SU-DHL-6 (cell line): ENCODE results near the gene LSM2.

Experiments used
- H2AFZ ChIP-seq: fragments of 200-600 bp; sonication (generic); 2 replicates; pipeline ENCODE4 v1.6.1; 2014; ENCODE audit warnings: low read depth, mild to moderate bottlenecking, moderate library complexity, mixed read lengths, antibody characterized with exemption, low read length; ENCODE audit not compliant: severe bottlenecking
- H3F3A ChIP-seq: fragments of 200-600 bp; shearing (Covaris generic); 2 replicates; pipeline ENCODE4 v1.6.0; 2016; ENCODE audit warnings: antibody characterized with exemption, mild to moderate bottlenecking; ENCODE audit not compliant: insufficient read depth
- H3K27ac ChIP-seq: fragments of 200-600 bp; sonication (generic); 2 replicates; pipeline ENCODE4 v1.5.1; 2016; ENCODE audit warnings: low read depth, mild to moderate bottlenecking, low read length, moderate library complexity, mixed read lengths
- H3K27me3 ChIP-seq: fragments of 200-600 bp; sonication (generic), shearing (Covaris generic); 2 replicates; pipeline ENCODE4 v1.6.0; 2014; ENCODE audit warnings: mild to moderate bottlenecking, low read length
- H3K36me3 ChIP-seq: fragments of 200-600 bp; sonication (generic); 2 replicates; pipeline ENCODE4 v1.6.1; 2014; ENCODE audit warnings: mild to moderate bottlenecking, low read length, mixed read lengths
- H3K4me2 ChIP-seq: fragments of 300-600, 200-600 bp; shearing (Covaris generic), sonication (generic); 2 replicates; pipeline ENCODE4 v1.6.0; 2014; ENCODE audit warnings: low read length, low read depth, mild to moderate bottlenecking; ENCODE audit not compliant: poor library complexity, severe bottlenecking
- H3K4me3 ChIP-seq: fragments of 200-600 bp; sonication (generic); 2 replicates; pipeline ENCODE4 v1.5.1; 2014; ENCODE audit warnings: antibody characterized with exemption, low read length, mild to moderate bottlenecking, mixed read lengths; ENCODE audit not compliant: insufficient read depth, poor library complexity, severe bottlenecking
- H3K79me2 ChIP-seq: fragments of 200-600 bp; sonication (generic); 2 replicates; pipeline ENCODE4 v1.6.1; 2014; ENCODE audit warnings: mild to moderate bottlenecking, low read length, moderate library complexity; ENCODE audit not compliant: insufficient read depth
- H3K9ac ChIP-seq: fragments of 200-600 bp; sonication (generic); 2 replicates; pipeline ENCODE4 v1.7.0; 2014; ENCODE audit warnings: mild to moderate bottlenecking, low read length
- H3K9me2 ChIP-seq: fragments of 200-600 bp; sonication (generic); replicated peaks from 2 replicates; pipeline ENCODE4 v1.6.1; 2014; ENCODE audit warnings: low read length; ENCODE audit not compliant: insufficient read depth
- H3K9me3 ChIP-seq: fragments of 200-600 bp; sonication (generic); 2 replicates; pipeline ENCODE4 v1.6.1; 2014; ENCODE audit warnings: low read length, mixed read lengths; ENCODE audit not compliant: insufficient read depth
- H4K20me1 ChIP-seq: fragments of 200-600 bp; sonication (generic); 2 replicates; pipeline ENCODE4 v1.6.1; 2014; ENCODE audit warnings: low read depth, mild to moderate bottlenecking, antibody characterized with exemption, low read length, moderate library complexity, mixed read lengths
- CTCF ChIP-seq: fragments of 200-600 bp; sonication (generic); IDR thresholded peaks from one replicate; pipeline ENCODE4 v1.5.1; 2017; ENCODE audit warnings: antibody characterized with exemption, mild to moderate bottlenecking, low read length, moderate library complexity; ENCODE audit not compliant: insufficient read depth, poor library complexity, severe bottlenecking
- EZH2phosphoT487 ChIP-seq: fragments of 200-600 bp; sonication (generic), shearing (Covaris generic); conservative IDR thresholded peaks from 2 replicates; pipeline ENCODE4 v1.6.1; 2018; ENCODE audit warnings: mild to moderate bottlenecking, antibody characterized with exemption, low read length, moderate library complexity, mixed read lengths

Gene LSM2

GRCh38 chr6:31815025-31815838, 8.5 kb upstream of the LSM2 start, which contains the start of the genes HSPA1A and HSPA1L:
Gene HSPA1A (plus strand): TSS chr6:31815543. CDS start chr6:31815757, 214 bp downstream.
Gene HSPA1L (minus strand): TSS chr6:31815283. CDS start chr6:31811972, 3,311 bp downstream.
- Histone ChIP-seq H3K27ac (no peak within 1 kb of the TSS), H3K9me2 (no peaks in the 10 kb centered on the region), H3F3A (no peaks in the 10 kb centered on the region), H3K9me3 (no peaks in the 10 kb centered on the region), H4K20me1 (no peaks in the 10 kb centered on the region), H3K4me2 (no peak within 1 kb of the TSS), H3K27me3 (no peaks in the 10 kb centered on the region), H3K36me3 (no peaks in the 10 kb centered on the region), H3K4me3 (no peak within 1 kb of the TSS), H3K79me2 (no peaks in the 10 kb centered on the region), H3K9ac (no peak within 1 kb of the TSS), H2AFZ (no peak within 1 kb of the TSS)
- TF ChIP-seq EZH2phosphoT487 = no peak
- no peak for TF ChIP-seq CTCF

GRCh38 chr6:31814677-31815024, 7.9 kb upstream of the LSM2 start:
- Histone ChIP-seq H3F3A (0 out of 2 replicates have a peak, but pooled peaks cover under 1% of the 10 kb centered on the region), H3K9me2 (no peaks in the 10 kb centered on the region), H3K27ac (no peak overlapping the region), H3K4me3 (no peak overlapping the region), H3K9ac (no peak overlapping the region), H2AFZ (no peak overlapping the region), H3K36me3 (no peaks in the 10 kb centered on the region), H3K79me2 (no peaks in the 10 kb centered on the region), H3K27me3 (no peaks in the 10 kb centered on the region), H3K9me3 (no peaks in the 10 kb centered on the region), H4K20me1 (no peaks in the 10 kb centered on the region), H3K4me2 (no peak overlapping the region)
- no peak for TF ChIP-seq CTCF
- no peak for TF ChIP-seq EZH2phosphoT487

GRCh38 chr6:31813465-31813849, 6.7 kb upstream of the LSM2 start:
- H3K4me2 ChIP-seq = no peak overlapping the region
- H3K9me2 ChIP-seq = no peaks in the 10 kb centered on the region
- no peaks in the 10 kb centered on the region for H3K27me3 ChIP-seq
- H3K79me2 ChIP-seq = no peaks in the 10 kb centered on the region
- TF ChIP-seq EZH2phosphoT487 = no peak
- no peak for TF ChIP-seq CTCF
- H2AFZ ChIP-seq = no peak overlapping the region
- no peaks in the 10 kb centered on the region for H3K36me3 ChIP-seq
- no peaks in the 10 kb centered on the region for H4K20me1 ChIP-seq
- 0 out of 2 replicates have a peak, but pooled peaks cover 2% of the 10 kb centered on the region for H3F3A ChIP-seq
- H3K4me3 ChIP-seq = no peak overlapping the region
- no peak overlapping the region for H3K9ac ChIP-seq
- H3K9me3 ChIP-seq = no peaks in the 10 kb centered on the region
- H3K27ac ChIP-seq = no peak overlapping the region
